Ascending aorta (tissue), 2 donors: ENCODE measurements around the gene MAFG. TPM values are rescaled to one million over a fixed set of nuclear protein-coding genes. Genes with fewer than 3 reads are reported as not detected.
"Not testable (repeated sequence)": the region's sequence is repeated elsewhere in the genome, so short reads cannot be mapped to it uniquely, and the experiment has no call there.

ENCODE experiments used
- DNase-seq, 2 donors: peaks; one replicate each; pipeline ENCODE4 v3.0.0-alpha.2; 2019; ENCODE audit warnings: low spot score in 2 of 2
- H3K27ac ChIP-seq, 2 donors: fragments of 200-600 bp; sonication (generic); one replicate each; pipeline ENCODE4 v1.5.1; 2016 to 2017; ENCODE audit warnings: mild to moderate bottlenecking in 1 of 2
- H3K27me3 ChIP-seq: fragments of 200-600 bp; sonication (generic); one replicate; pipeline ENCODE4 v1.5.1; 2017
- H3K36me3 ChIP-seq, 2 donors: fragments of 200-600 bp; sonication (generic); one replicate each; pipeline ENCODE4 v1.5.1; 2016
- H3K4me1 ChIP-seq, 2 donors: fragments of 200-600 bp; sonication (generic); one replicate each; pipeline ENCODE4 v1.5.1; 2016 to 2017; ENCODE audit warnings: mild to moderate bottlenecking in 1 of 2
- H3K4me3 ChIP-seq, 2 donors: fragments of 200-600 bp; sonication (generic); one replicate each; pipeline ENCODE4 v1.5.1; 2016 to 2017; ENCODE audit warnings: mild to moderate bottlenecking in 1 of 2
- H3K9me3 ChIP-seq, 2 donors: fragments of 200-600 bp; sonication (generic); one replicate each; pipeline ENCODE4 v1.5.1; 2016
- intact Hi-C: fragments of 100-400 bp; cut with DNase I; formaldehyde crosslinking; loops from one replicate; pipeline ENCODE4 v1.15.1; 2023
- total RNA-seq: library from RNA; depleted of rRNA; stranded (reverse); fragments of >200 nt; gene quantifications from one replicate; pipeline ENCODE4 v1.1.0, GENCODE V29; 2016
- TF ChIP-seq, protein P1 (sequence below), 3 experiments: fragments of 200-600 bp in 2 of 3; fragments of 450-650 bp in 1 of 3; sonication (generic) in 2 of 3; IDR thresholded peaks; one replicate each; pipeline ENCODE4 v1.5.1; 2016 to 2019; ENCODE audit warnings: antibody characterized with exemption in 3 of 3, mild to moderate bottlenecking in 1 of 3, moderate library complexity in 1 of 3

The MAFG gene
- total RNA-seq, 1 donor from 2014 or later: 28.7 TPM

- H3K4me3 ChIP-seq: no peak overlapping the region
- intact Hi-C loops: loop anchor here (5.0 kb wide), 1 partner anchor 196 kb away; no protein-coding TSS in a partner anchor
- H3K9me3 ChIP-seq: no peaks in the 10 kb centered on the region
- H3K36me3 ChIP-seq: no peaks in the 10 kb centered on the region
- DNase-seq: no peak
- H3K27ac ChIP-seq: no peak overlapping the region
- H3K4me1 ChIP-seq: peaks cover 7 to 10% of the 10 kb centered on the region in 2 donors
- peaks cover 24% of the 10 kb centered on the region for H3K27me3 ChIP-seq
- TF ChIP-seq, protein P1, sequence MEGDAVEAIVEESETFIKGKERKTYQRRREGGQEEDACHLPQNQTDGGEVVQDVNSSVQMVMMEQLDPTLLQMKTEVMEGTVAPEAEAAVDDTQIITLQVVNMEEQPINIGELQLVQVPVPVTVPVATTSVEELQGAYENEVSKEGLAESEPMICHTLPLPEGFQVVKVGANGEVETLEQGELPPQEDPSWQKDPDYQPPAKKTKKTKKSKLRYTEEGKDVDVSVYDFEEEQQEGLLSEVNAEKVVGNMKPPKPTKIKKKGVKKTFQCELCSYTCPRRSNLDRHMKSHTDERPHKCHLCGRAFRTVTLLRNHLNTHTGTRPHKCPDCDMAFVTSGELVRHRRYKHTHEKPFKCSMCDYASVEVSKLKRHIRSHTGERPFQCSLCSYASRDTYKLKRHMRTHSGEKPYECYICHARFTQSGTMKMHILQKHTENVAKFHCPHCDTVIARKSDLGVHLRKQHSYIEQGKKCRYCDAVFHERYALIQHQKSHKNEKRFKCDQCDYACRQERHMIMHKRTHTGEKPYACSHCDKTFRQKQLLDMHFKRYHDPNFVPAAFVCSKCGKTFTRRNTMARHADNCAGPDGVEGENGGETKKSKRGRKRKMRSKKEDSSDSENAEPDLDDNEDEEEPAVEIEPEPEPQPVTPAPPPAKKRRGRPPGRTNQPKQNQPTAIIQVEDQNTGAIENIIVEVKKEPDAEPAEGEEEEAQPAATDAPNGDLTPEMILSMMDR (IDR thresholded peaks at IDR 0.05): no peak
Observed at GRCh38 chr17:81955756-81956544, 28.4 kb upstream of the MAFG start.

GRCh38 chr17:81955058-81955681 is 27.6 kb upstream of the MAFG start:
- Histone ChIP-seq H3K36me3 (no peaks in the 10 kb centered on the region), H3K4me1 (peaks cover 5 to 8% of the 10 kb centered on the region in 2 donors), H3K27ac (no peak overlapping the region), H3K4me3 (no peak overlapping the region), H3K27me3 (peaks cover 18% of the 10 kb centered on the region), H3K9me3 (no peaks in the 10 kb centered on the region)
- intact Hi-C loops: loop anchor here (5.0 kb wide), 1 partner anchor 197 kb away; no protein-coding TSS in a partner anchor
- TF ChIP-seq, protein P1 (IDR thresholded peaks at IDR 0.05): no peak
- no peak for DNase-seq

- Histone ChIP-seq H3K27ac (no peak overlapping the region), H3K36me3 (no peaks in the 10 kb centered on the region), H3K9me3 (no peaks in the 10 kb centered on the region), H3K4me1 (peaks cover 0 to 2% of the 10 kb centered on the region in 2 donors), H3K27me3 (peaks cover 12% of the 10 kb centered on the region), H3K4me3 (no peak overlapping the region)
- DNase-seq: no peak
- intact Hi-C loops: loop anchor here (5.0 kb wide), 1 partner anchor 198 kb away; no protein-coding TSS in a partner anchor
- TF ChIP-seq, protein P1 (IDR thresholded peaks at IDR 0.05): no peak
Observed at GRCh38 chr17:81954131-81955057, 26.9 kb upstream of the MAFG start.

DNA sequence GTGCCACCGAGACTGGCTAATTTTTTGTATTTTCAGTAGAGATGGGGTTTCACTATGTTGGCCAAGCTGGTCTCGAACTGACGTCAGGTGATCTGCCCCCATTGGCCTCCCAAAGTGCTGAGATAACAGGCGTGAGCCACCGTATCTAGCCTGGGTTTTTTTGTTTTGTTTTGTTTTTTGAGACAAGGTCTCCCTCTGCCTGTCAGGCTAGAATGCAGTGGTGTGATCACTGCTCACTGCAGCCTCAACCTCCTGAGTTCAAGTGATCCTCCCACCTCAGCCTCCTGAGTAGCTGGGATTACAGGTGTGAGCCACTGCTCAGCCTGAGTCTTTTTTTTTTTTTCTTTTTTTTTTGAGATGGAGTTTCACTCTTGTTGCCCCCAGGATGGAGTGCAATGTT is 25.9 kb upstream of the MAFG start:
- H3K4me1 ChIP-seq, DNase-seq, H3K27me3 ChIP-seq, H3K27ac ChIP-seq, H3K9me3 ChIP-seq, H3K36me3 ChIP-seq, H3K4me3 ChIP-seq, intact Hi-C loops: not testable (repeated sequence)

- Histone ChIP-seq H3K36me3 (no peaks in the 10 kb centered on the region), H3K4me1 (no peaks in the 10 kb centered on the region), H3K27ac (no peak overlapping the region), H3K27me3 (peaks cover 3% of the 10 kb centered on the region), H3K9me3 (no peaks in the 10 kb centered on the region), H3K4me3 (no peak overlapping the region)
- no peak for DNase-seq
- TF ChIP-seq, protein P1 (IDR thresholded peaks at IDR 0.05): no peak
- intact Hi-C loops: no loop called here
Observed at GRCh38 chr17:81952792-81953228, 25.3 kb upstream of the MAFG start.
